Neural cell (in vitro differentiated cells): ENCODE results near the gene MAP3K7CL.

Source experiments
- CTCF ChIP-seq: fragments of 450-650 bp; IDR thresholded peaks from 2 replicates; pipeline ENCODE4 v1.5.1; 2014; ENCODE audit warnings: antibody characterized with exemption, mild to moderate bottlenecking, moderate library complexity; ENCODE audit not compliant: poor library complexity, severe bottlenecking
- EP300 ChIP-seq: fragments of 450-650 bp; conservative IDR thresholded peaks from 2 replicates; pipeline ENCODE4 v1.6.1; 2014; ENCODE audit warnings: antibody characterized with exemption, mild to moderate bottlenecking, moderate library complexity; ENCODE audit not compliant: poor library complexity, severe bottlenecking
- EZH2 ChIP-seq: fragments of 200-600, 300-800 bp; shearing (Covaris generic), sonication (generic); IDR thresholded peaks from 2 replicates; pipeline ENCODE4 v1.6.1; 2014; ENCODE audit warnings: antibody characterized with exemption, low read length, borderline replicate concordance, mild to moderate bottlenecking; ENCODE audit not compliant: insufficient read depth, poor library complexity, severe bottlenecking
- POLR2AphosphoS5 ChIP-seq: IDR thresholded peaks from 2 replicates; pipeline ENCODE4 v1.6.1; 2012
- RAD21 ChIP-seq: fragments of 450-650 bp; conservative IDR thresholded peaks from 2 replicates; pipeline ENCODE4 v1.6.1; 2014; ENCODE audit warnings: antibody characterized with exemption, mild to moderate bottlenecking, moderate library complexity
- TAF1 ChIP-seq: IDR thresholded peaks from 2 replicates; pipeline ENCODE4 v1.6.1; 2012; ENCODE audit warnings: low read depth

GRCh38 chr21:29206445-29206844, 76.0 kb downstream of the MAP3K7CL start:
- no peak for TF ChIP-seq EP300
- no peak for TF ChIP-seq RAD21
- TF ChIP-seq CTCF = no peak
- TF ChIP-seq POLR2AphosphoS5 = no peak
- TF ChIP-seq EZH2 = no peak
- no peak for TF ChIP-seq TAF1
